HPDE6-E6E7 (cell line): Measurements from ENCODE around the gene SMIM27.
"Not testable (repeated sequence)": the region's sequence is repeated elsewhere in the genome, so short reads cannot be mapped to it uniquely, and the experiment has no call there.

Source experiments
- DNase-seq: peaks from one replicate; pipeline ENCODE4 v3.0.0; 2011; ENCODE audit warnings: missing footprints; ENCODE audit errors: extremely low spot score

The SMIM27 gene

GRCh38 chr9:32596936-32597335 lies 44.8 kb downstream of the SMIM27 start:
- no peak for DNase-seq

- not testable (repeated sequence) for DNase-seq
Measured at GRCh38 chr9:32599021-32599420, 46.9 kb downstream of the SMIM27 start.
